ENCODE measurements around the gene RPP40. TPM values are rescaled to one million over a fixed set of nuclear protein-coding genes. Genes with fewer than 3 reads are reported as not detected.
"Not testable (repeated sequence)": the region's sequence is repeated elsewhere in the genome, so short reads cannot be mapped to it uniquely, and the experiment has no call there.

The RPP40 gene
- total and polyA plus RNA-seq, 8 donors, result 3.3 to 7.3 (median 4.9) TPM; not detected in 2

DNA sequence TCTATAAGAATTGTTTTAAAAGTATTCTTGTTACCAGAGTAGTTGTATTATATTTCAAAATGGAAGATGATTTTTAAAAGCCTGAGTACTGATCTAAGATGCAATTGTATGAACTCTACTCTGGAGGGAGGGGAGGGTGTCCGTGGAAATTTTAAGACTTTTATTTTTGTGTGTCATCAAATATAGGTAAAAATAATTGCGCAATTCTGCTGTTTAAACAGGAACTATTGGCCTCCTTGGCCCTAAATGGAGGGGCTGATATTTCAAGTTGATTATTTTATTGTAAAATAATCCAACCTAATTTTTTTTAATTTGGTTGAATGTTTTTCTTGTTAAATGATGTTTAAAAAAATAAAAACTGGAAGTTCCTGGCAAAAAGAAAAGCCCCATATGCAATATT lies 38.1 kb upstream of the RPP40 start:
- WGBS, 5 donors, result 28 to 49% (median 36%) methylated on average over 2 of the region's 2 CpGs
- no peak for TF ChIP-seq POLR2A (IDR thresholded peaks at IDR 0.05)
- Histone ChIP-seq H3K27me3 (no peaks in the 10 kb centered on the region), H3K4me3 (no peak overlapping the region), H3K4me1 (no peaks in the 10 kb centered on the region), H3K27ac (no peak overlapping the region), H3K36me3 (peaks cover 0 to 6% (median 0%) of the 10 kb centered on the region in 4 donors), H3K9me3 (no peaks in the 10 kb centered on the region)
- DNase-seq, result no peak
- intact Hi-C loops (cut with DNase I; ENCODE audit: low total_unique reads), result no loop called here

DNA sequence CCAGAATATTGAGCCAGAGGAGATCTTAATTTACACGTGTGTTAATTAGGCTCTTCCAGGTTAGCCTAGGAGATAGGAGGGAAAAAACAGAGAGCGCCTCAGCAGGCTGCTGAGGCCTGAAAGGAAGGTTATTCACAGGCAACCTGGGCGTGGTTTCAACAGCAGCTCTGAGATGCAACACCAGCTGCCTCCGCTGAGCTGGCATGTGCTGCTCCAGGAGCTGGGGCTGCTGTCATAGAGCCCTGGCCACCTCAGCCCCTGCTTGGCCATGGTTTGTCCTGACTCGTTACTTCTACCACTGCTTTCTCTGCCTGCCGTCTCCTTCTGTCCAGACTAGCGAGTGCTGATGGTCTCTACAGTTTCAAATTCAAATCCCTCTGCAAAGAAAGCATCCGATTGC lies 32.4 kb upstream of the RPP40 start:
- DNase-seq, result peak in 1 of 2 donors; percentile 62
- TF ChIP-seq POLR2AphosphoS5 (IDR thresholded peaks at IDR 0.05), result no peak
- TF ChIP-seq POLR2A (IDR thresholded peaks at IDR 0.05), result no peak
- TF ChIP-seq EP300 (IDR thresholded peaks at IDR 0.05), result no peak
- TF ChIP-seq, protein P1, sequence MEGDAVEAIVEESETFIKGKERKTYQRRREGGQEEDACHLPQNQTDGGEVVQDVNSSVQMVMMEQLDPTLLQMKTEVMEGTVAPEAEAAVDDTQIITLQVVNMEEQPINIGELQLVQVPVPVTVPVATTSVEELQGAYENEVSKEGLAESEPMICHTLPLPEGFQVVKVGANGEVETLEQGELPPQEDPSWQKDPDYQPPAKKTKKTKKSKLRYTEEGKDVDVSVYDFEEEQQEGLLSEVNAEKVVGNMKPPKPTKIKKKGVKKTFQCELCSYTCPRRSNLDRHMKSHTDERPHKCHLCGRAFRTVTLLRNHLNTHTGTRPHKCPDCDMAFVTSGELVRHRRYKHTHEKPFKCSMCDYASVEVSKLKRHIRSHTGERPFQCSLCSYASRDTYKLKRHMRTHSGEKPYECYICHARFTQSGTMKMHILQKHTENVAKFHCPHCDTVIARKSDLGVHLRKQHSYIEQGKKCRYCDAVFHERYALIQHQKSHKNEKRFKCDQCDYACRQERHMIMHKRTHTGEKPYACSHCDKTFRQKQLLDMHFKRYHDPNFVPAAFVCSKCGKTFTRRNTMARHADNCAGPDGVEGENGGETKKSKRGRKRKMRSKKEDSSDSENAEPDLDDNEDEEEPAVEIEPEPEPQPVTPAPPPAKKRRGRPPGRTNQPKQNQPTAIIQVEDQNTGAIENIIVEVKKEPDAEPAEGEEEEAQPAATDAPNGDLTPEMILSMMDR (IDR thresholded peaks at IDR 0.05), result no peak
- H3K4me3 ChIP-seq, result no peak overlapping the region
- H3K27ac ChIP-seq, result no peak overlapping the region
- no peaks in the 10 kb centered on the region for H3K27me3 ChIP-seq
- no peaks in the 10 kb centered on the region for H3K4me1 ChIP-seq
- 56 to 74% (median 60%) methylated on average over 8 of the region's 8 CpGs for WGBS, 5 donors
- no peaks in the 10 kb centered on the region for H3K36me3 ChIP-seq
- intact Hi-C loops (cut with DNase I; ENCODE audit: low total_unique reads), result no loop called here
- H3K9me3 ChIP-seq, result no peaks in the 10 kb centered on the region

DNA sequence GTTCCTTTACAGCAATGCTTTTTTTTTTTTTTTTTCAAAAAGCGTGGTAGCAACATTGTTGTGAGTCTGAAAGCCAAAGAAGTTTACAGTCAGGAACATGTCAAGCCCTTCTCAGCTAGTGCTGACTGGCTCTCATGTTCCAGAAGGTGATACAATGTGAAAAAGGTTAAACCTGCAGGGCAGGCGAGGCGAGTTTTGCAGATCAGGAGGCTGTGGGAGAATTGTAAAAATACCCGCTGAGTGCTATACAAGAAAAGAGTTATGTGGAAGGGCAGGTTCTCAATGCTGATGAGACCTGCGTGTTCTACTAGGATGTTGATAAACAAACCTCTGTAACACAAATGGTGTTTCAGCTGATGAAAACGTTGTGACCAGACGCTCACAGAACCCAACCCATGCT lies 30.9 kb upstream of the RPP40 start:
- TF ChIP-seq, protein P1 (IDR thresholded peaks at IDR 0.05), result no peak
- no peak for TF ChIP-seq POLR2AphosphoS5 (IDR thresholded peaks at IDR 0.05)
- no peak for TF ChIP-seq POLR2A (IDR thresholded peaks at IDR 0.05)
- no peak for TF ChIP-seq EP300 (IDR thresholded peaks at IDR 0.05)
- no peaks in the 10 kb centered on the region for H3K4me1 ChIP-seq
- no peak overlapping the region for H3K27ac ChIP-seq
- no peaks in the 10 kb centered on the region for H3K27me3 ChIP-seq
- no peak overlapping the region for H3K4me3 ChIP-seq
- H3K9me3 ChIP-seq, result no peaks in the 10 kb centered on the region
- intact Hi-C loops (cut with DNase I; ENCODE audit: low total_unique reads), result no loop called here
- 51 to 74% (median 68%) methylated on average over 7 of the region's 7 CpGs for WGBS, 5 donors
- H3K36me3 ChIP-seq, result no peaks in the 10 kb centered on the region
- DNase-seq, result peak in 1 of 2 donors; percentile 34

DNA sequence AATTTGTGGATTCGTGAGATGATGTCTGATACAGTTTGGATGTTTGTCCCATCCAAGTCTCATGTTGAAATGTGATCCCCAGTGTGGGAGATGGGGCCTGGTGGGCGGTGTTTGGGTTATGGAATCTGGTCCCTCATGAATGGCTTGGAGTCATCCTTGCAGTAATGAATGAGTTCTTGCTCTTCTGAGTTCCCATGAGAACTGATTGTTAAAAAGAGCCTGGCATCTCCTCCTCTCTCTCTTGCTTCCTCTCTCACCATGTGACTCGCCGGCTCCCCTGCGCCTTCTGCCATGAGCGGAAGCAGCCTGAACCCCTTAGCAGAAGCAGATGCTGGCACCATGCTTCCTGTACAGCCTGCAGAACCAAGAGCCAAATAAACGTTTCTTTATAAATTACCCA lies 30.5 kb upstream of the RPP40 start:
- H3K36me3 ChIP-seq, result no peaks in the 10 kb centered on the region
- no peak overlapping the region for H3K4me3 ChIP-seq
- peak in 1 of 2 donors; percentile 20 for DNase-seq
- intact Hi-C loops (cut with DNase I; ENCODE audit: low total_unique reads), result no loop called here
- WGBS, 5 donors, result 73 to 84% (median 74%) methylated on average over 7 of the region's 7 CpGs
- no peaks in the 10 kb centered on the region for H3K4me1 ChIP-seq
- H3K27ac ChIP-seq, result no peak overlapping the region
- H3K9me3 ChIP-seq, result no peaks in the 10 kb centered on the region
- H3K27me3 ChIP-seq, result no peaks in the 10 kb centered on the region
- no peak for TF ChIP-seq POLR2A (IDR thresholded peaks at IDR 0.05)

DNA sequence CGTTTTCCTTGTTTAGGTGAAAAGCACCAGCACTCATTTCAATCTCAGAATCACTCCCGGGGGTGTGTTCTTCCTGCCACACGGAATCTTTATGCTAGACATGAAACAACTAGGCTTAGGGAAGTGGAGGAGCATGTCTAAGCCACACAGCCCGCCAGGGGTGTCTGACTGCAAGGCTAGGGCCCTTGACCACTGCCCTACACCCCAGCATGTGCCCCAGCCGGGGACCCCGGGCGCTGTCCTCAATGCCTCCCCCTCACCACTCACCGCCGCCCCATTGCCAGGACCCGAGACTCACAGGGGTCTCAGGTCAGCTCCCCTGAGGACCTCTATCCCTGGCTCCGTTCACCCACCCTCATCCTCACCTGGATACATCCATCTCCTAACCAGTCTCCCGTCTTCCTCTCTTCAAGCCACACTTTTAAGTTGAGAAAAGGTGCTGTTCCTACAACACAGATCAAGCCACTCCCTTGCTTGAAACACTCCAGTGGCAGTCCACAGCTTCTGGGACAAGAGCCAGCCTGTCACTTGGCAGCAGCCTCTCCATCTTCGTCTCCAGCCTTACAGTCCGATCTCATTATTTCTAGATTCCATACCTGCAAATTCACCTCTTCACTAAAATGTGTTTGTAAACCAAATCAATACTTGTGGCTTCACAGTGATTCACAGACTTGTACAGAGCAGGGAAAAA lies 29.5 kb upstream of the RPP40 start:
- WGBS, 5 donors, result 42 to 76% (median 70%) methylated on average over 5 to 14 of the region's 14 CpGs
- intact Hi-C loops (cut with DNase I; ENCODE audit: low total_unique reads); H3K27ac ChIP-seq; H3K27me3 ChIP-seq; DNase-seq; H3K4me1 ChIP-seq; H3K36me3 ChIP-seq; H3K9me3 ChIP-seq: not testable (repeated sequence)
- peak overlapping the region in 1 of 4 donors; percentile 4 for H3K4me3 ChIP-seq

DNA sequence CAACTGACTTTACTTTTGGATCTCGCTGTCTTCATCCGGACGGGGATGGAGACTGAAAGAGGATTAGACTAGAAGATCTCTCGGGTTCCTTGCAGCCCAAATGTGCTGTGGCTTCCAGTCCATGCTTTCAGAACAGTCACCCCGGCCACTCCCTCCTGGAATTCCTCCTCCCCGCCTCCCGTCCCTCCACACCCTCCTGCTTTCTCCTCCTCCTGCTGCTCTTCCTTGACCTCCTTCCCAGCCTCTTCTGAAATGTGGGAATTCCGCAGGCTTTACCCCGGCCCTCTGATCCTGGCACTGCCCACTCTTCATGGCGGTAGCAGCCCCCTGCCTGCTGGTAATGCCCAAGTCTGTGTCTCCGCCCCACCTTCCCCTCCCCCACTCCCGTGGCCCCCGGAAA lies 28.9 kb upstream of the RPP40 start:
- H3K27me3 ChIP-seq; H3K4me1 ChIP-seq; H3K27ac ChIP-seq; intact Hi-C loops (cut with DNase I; ENCODE audit: low total_unique reads); H3K36me3 ChIP-seq; H3K9me3 ChIP-seq: not testable (repeated sequence)
- 35 to 48% (median 42%) methylated on average over 10 to 13 of the region's 13 CpGs for WGBS, 5 donors
- peak overlapping the region in 1 of 4 donors; percentile 4 for H3K4me3 ChIP-seq
- peak in 1 of 2 donors; percentile 29 for DNase-seq

All from stomach (tissue), 9 donors.